ENCODE results near the gene TOGARAM1.

DNA sequence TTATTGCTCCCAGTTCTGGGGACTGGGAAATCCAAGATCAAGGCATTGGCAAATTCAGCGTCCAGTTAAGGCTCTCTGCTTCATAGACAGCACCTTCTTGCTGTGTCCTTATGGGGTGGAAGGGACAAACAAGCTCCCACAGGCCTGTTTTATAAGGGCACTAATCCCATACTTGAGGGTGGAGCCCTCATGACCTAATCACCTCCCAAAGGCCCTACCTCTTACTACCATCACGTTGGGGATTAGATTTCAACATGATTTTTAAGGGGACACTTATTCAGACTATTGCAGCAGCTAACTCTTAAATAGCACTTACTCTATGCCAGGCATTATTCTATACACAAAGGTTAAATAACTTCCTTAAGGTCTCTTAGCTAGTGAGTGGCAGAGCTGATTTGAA is 17.3 kb downstream of the TOGARAM1 start:
- TF ChIP-seq, protein P1, sequence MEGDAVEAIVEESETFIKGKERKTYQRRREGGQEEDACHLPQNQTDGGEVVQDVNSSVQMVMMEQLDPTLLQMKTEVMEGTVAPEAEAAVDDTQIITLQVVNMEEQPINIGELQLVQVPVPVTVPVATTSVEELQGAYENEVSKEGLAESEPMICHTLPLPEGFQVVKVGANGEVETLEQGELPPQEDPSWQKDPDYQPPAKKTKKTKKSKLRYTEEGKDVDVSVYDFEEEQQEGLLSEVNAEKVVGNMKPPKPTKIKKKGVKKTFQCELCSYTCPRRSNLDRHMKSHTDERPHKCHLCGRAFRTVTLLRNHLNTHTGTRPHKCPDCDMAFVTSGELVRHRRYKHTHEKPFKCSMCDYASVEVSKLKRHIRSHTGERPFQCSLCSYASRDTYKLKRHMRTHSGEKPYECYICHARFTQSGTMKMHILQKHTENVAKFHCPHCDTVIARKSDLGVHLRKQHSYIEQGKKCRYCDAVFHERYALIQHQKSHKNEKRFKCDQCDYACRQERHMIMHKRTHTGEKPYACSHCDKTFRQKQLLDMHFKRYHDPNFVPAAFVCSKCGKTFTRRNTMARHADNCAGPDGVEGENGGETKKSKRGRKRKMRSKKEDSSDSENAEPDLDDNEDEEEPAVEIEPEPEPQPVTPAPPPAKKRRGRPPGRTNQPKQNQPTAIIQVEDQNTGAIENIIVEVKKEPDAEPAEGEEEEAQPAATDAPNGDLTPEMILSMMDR (conservative IDR thresholded peaks at IDR 0.05; ENCODE audit: low read depth, low read length): no peak
- TF ChIP-seq EZH2 (IDR thresholded peaks at IDR 0.05; ENCODE audit: low read length, unreplicated experiment): no peak
- TF ChIP-seq EZH2phosphoT487 (IDR thresholded peaks at IDR 0.05; ENCODE audit: borderline replicate concordance, low read length): no peak

Measured in PC-3 (cell line).